Activated CD4-positive, alpha-beta T cell treated with anti-CD3 and anti-CD28 coated beads, Interleukin-2, amount 50 U/mL, for 4 hours (primary cell): ENCODE results near the gene MAGI3.

Experiments used
- DNase-seq, 2 experiments: peaks; one replicate each; pipeline ENCODE4 v3.0.0-alpha.2; 2020

Gene MAGI3

DNA sequence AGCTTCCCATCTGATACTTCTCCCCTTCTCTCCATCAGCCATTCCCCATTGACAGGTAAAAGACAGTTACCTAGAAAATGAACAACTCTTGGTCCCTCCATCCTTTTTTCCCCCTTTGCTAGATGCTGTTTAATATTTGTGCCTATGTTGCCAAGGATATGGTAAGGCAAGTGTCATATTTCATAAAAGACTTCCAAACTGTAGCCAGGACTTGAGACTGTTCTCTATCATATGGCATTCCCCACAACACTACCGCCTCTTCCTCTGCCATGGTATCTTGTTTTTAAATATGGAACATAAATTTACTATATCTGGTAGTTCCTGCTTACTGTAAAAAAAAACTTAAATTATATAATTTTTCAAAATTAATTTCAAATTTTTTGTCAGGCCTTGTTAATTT is 271.8 kb downstream of the MAGI3 start:
- DNase-seq, result no peak

- DNase-seq, result no peak
Observed at GRCh38 chr1:113663165-113663951, 273.0 kb downstream of the MAGI3 start.

DNA sequence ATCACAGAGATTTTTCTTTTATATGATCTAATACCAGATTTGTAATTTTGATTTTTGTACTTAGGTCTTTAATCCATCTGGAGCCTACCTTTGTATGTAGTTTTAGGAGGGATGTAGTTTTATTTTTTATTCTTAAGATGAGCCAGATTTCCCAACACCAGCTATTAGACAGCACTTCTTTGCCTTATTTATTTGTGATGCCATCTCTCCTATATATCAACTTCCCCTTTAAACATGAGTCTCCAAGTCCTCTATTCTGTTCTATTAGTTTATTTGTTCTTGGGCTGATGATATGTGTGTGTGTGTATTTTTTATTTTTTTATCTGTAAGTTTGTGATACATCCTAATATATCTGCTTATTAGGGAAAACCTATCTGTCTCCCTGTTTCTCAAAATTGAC is 274.8 kb downstream of the MAGI3 start:
- no peak for DNase-seq

- DNase-seq, result no peak
Observed at GRCh38 chr1:113666126-113666525, 275.8 kb downstream of the MAGI3 start.

GRCh38 chr1:113669988-113670387 is 279.7 kb downstream of the MAGI3 start:
- DNase-seq, result no peak

GRCh38 chr1:113670650-113671049 is 280.3 kb downstream of the MAGI3 start:
- DNase-seq, result no peak

GRCh38 chr1:113672491-113672890 is 282.2 kb downstream of the MAGI3 start:
- DNase-seq, result no peak

DNA sequence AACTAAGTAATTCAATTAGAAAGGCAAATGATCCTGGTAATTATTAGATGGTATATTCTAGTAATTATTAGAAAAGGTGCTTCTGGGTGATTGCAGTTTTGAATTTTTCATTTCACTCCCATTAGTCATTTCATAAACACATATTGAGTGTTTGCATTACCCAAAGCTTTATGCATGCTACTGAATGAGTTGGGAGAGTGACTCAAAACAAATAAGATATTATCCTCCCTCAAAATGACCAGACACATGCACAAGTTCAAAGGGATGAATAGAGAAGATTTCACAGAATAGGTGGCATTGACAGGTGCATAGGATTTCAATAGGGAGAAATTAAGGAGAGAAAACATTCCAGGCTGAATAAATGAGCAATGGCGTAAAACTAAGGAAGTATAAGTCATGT is 284.3 kb downstream of the MAGI3 start:
- DNase-seq, result no peak

DNA sequence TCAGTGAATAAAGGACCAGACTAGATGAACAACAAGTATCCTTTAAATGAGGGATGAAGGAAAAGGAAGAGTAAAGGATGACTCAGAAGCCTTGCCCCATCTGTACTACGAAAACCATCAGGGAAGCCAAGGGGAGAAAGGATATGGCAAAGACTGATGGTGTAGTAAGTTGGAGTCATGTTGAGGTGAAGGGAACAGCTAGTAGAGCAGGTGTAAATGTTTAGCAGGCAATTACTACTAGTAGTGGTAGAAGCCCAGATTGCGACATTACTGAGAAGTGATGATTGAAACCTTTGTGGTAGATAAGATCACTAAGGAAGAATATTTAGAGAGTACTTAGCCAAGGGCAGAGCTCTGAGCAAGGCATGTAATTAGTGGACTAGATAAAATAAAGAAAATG is 285.0 kb downstream of the MAGI3 start:
- DNase-seq, result no peak

GRCh38 chr1:113676524-113676923 is 286.2 kb downstream of the MAGI3 start:
- DNase-seq, result no peak

GRCh38 chr1:113677250-113678158 is 287.2 kb downstream of the MAGI3 start:
- DNase-seq, result no peak

DNA sequence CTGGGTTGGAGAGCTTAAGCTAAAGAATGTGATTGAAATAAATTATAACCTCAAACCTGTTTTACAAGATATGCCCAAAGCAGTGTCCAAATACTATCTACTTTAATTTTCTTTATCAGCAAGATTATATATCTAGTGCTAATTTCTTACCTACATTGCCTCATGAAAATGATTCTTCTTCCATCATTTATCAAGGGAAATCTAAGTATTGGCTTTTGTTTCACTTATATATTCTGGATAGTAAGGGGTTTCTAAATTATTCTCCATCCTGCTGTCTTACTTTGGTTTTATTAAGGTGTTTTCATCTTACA is 287.8 kb downstream of the MAGI3 start:
- DNase-seq, result no peak

GRCh38 chr1:113681596-113682337 is 291.5 kb downstream of the MAGI3 start:
- no peak for DNase-seq

- no peak for DNase-seq
Observed at GRCh38 chr1:113683384-113684152, 293.3 kb downstream of the MAGI3 start.

- no peak for DNase-seq
Observed at GRCh38 chr1:113684153-113684541, 293.8 kb downstream of the MAGI3 start.

DNA sequence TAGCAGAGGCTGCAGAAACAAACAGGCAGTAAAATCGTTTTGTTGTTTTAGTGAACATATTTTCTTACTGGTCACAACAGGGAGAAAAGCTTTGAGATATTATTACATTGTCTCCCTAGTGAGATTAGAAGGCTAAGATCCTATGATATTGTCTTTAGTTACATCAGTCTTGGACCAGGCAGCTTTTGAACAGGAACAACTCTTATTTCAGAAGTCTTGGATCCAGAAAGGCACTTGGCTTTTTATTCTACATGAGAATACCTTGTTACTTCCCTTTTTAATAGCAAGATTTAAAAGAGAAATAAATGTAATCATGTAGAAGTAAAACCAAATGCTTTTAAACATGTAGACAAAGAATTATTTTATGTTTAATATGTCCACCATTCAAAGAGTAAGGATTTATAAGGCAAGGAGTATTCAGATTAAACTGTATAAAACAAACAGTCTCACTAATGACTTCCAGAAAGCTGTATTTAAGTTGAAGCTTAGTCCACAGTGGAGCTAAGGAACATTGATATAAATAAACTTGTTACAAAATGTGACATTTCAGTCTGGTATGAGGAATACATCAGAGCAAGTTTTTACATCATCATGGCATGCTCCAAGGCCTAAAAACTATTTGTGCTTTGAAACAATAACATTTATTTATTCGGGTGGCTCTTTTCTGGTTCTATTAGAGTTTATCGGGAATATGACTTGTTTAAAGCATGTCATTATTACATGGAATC is 296.7 kb downstream of the MAGI3 start:
- no peak for DNase-seq

GRCh38 chr1:113691184-113691583 is 300.9 kb downstream of the MAGI3 start:
- no peak for DNase-seq

- DNase-seq, result no peak
Observed at GRCh38 chr1:113692342-113692741, 302.0 kb downstream of the MAGI3 start.

GRCh38 chr1:113692824-113693431 is 302.6 kb downstream of the MAGI3 start:
- DNase-seq, result no peak

DNA sequence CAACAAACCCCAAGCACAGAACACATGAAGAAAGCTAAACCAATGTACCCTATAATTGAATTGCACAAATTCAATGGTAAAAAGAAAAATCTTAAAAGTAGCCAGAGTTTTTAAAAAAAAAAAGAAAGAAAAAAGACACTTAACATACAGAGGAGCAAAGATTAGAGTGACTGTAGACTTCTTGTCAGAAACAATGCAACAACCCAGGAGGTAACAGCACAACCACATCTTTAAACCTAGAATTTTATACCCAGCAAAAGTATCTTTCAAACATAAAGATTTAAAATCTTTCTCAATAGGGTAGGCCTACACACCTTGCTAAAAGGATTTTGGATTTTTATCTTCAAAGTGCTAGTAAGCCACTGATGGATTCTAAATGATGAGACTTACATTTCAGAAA is 304.6 kb downstream of the MAGI3 start:
- DNase-seq, result no peak

- no peak for DNase-seq
Observed at GRCh38 chr1:113701429-113701828, 311.1 kb downstream of the MAGI3 start.
